GM04504 (cell line): ENCODE data around the gene ZW10.
"Not testable (repeated sequence)": the region's sequence is repeated elsewhere in the genome, so short reads cannot be mapped to it uniquely, and the experiment has no call there.

Experiments
- DNase-seq: peaks from one replicate; pipeline ENCODE4 v3.0.0-alpha.2; 2012; ENCODE audit warnings: low read depth

ZW10 gene

GRCh38 chr11:113760241-113760640, 13.3 kb downstream of the ZW10 start:
- DNase-seq: no peak

- DNase-seq: no peak
Measured at GRCh38 chr11:113752932-113753331, 20.6 kb downstream of the ZW10 start.

DNA sequence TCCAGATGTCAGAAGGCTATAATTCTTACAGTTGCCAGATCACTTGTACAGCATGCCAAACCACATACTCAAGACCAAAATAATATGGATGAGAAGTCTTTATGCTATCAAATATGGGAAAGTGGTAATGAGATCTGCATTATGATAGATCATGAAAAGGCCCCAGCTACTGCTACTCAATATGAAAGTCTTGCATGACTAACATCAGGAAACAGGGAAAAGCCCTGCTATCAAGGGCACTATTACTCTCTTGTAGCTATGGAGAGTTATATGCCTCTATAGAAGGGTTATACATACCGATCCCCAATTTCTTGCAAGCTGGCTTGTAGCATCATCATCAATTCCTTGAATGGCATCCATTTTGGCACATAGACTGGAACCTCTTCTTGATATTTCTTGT, 37.2 kb downstream of the ZW10 start:
- DNase-seq: no peak

DNA sequence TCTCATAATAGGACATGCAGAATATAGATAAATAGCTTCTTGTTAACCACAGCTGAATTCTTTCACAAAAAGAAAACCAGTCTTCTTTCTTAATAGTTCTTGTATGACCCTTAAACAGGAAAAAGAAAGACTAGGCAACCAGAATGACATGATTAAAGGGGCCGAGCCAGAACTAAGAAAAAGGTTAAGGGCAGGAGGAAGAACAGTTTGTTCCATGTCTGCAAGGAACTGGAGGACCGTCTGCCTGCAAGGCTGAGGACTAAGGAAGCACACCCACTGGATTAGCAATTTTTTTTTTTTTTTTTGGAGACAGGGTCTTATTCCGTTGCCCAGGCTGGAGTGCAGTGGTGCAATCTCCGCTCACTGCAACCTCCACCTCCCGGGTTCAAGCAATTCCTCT, 41.4 kb downstream of the ZW10 start:
- DNase-seq: no peak

DNA sequence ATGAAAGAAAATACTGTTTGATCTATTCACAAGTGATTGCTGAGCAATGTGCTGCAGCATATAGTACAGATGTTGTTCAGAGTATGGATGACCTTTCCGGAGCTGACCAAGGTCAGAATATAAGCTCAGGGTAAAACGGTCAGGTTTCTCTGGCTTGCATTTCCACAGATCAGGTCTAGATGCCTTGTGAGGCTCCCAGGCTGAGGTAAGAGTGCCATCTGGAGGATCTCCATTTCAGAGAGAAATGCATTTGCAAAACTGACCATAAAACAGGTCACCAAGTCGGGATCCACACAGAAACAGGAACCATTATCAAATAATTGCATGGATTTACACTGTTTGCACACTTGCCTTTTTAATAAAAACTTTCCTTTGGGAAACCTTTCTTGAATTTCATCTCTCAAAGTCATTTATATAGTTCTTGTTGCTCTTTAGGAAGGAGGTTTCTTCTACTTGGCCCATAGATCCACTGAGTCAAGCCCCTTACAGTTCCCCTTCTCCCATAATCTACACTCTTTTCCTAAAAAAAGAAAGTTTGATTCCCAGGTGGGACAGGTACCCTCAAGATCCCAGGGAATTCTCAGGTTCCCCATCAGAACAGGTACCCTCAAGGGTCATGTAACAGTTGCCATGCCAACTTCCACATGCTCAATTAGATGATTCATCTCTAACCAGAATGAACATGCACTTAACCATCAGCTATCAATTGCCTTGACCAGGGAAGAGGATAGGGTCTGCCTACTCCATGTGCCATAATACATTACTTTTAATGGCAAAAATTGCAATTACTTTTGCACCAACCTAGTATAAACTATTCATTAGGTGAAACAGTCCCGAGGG, 42.4 kb downstream of the ZW10 start:
- peak; percentile 29 for DNase-seq

GRCh38 chr11:113729456-113729855, 44.0 kb downstream of the ZW10 start:
- no peak for DNase-seq

GRCh38 chr11:113728814-113729213, 44.7 kb downstream of the ZW10 start:
- DNase-seq: no peak

- DNase-seq: no peak
Measured at GRCh38 chr11:113725913-113726312, 47.6 kb downstream of the ZW10 start.

DNA sequence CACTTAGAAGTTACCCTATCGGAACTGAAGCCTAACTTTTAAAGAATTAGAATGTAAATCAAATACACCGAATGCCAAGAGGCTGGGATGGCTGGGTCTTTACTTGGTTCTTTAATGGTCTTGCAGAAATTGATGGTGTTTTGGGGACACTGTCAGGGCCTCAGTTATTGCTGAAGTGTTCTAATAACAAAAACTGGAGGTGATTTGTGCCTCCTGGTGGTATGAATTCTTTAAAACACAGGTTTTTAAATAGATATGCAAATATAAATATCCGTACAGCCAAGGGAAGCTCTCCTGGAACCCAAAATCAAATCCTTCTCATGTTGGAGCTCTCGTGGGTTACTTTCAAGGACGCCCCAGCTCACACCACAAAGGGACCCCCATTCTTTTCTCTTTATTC, 48.1 kb downstream of the ZW10 start:
- no peak for DNase-seq

GRCh38 chr11:113724778-113725177, 48.7 kb downstream of the ZW10 start:
- DNase-seq: no peak

DNA sequence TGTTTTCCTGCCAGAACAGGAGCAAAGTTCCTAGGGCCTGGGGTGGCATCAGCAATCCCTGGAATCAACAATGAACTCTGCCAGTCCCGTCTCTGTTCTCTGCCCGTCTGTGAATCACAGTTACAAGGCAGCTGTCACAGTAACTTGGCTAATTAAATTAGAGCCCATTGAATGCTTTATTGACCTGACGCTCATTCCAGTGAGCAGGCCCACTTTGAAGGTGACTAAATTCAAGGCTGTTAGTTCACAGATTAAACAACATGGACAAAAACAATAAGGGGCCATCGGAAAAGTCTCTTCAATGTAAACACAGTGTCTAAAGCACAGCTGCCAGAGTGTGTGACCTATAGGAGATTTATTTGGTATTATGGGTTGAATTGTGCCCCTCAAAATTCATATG, 49.7 kb downstream of the ZW10 start:
- no peak for DNase-seq

DNA sequence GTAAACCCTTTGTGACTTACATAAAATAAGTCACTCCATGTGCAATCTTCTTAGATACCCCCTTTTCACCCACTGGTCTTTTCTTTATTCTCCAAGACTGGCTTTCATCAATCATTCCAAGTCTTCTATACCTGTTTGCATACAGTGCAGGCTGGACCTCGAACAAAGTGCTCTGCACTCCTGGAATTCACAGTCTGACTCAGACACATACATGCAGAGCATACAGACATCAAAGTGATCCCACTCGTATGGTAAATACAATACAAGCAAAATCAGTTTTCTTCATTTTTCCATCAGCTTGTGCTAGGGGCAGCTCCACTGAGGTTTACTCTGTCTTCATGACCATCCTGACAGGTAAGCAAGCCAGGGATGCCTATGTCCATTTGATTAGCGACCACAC, 50.6 kb downstream of the ZW10 start:
- no peak for DNase-seq

DNA sequence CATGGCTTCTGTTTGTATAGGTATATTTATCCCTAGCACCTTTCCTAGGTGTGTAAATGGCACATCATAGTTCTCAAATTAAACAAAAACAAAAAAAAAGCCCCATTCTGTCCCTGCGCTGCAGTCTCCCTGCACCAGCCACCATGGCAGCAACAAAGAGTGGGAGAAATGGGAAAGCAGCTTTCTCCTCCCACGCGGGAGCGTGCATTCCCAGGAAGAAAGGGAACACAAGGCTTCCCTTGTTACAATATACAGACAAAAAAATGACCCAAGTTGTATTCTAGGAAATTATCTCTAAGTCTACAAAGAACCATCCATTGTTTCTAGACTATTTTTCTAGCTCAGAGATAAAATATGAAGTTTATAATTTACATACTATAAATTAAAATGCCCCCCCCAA, 51.3 kb downstream of the ZW10 start:
- no peak for DNase-seq

- no peak for DNase-seq
Measured at GRCh38 chr11:113721462-113722066, 51.9 kb downstream of the ZW10 start.

GRCh38 chr11:113720478-113720877, 53.0 kb downstream of the ZW10 start:
- not testable (repeated sequence) for DNase-seq

GRCh38 chr11:113715882-113716625, 57.4 kb downstream of the ZW10 start:
- no peak for DNase-seq

DNA sequence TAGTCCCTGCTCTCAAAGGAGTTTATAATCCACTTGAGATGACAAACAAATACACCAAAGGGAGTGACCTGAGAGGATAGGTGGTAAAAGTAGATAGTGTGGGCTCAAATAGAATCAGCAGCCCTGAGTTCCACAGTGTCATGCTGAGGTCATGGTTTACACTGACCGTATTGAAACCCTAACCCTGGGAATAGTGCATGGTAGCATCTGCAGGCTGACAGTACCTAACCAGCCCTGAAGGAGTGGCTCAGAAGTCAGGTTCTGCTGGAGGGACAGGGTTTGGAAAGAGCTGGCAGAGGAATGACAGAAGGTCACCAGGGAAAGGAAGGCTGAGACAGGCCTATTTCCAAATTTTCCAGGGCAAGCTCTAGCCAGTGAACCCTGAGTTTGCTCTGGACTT, 58.2 kb downstream of the ZW10 start:
- DNase-seq: no peak

DNA sequence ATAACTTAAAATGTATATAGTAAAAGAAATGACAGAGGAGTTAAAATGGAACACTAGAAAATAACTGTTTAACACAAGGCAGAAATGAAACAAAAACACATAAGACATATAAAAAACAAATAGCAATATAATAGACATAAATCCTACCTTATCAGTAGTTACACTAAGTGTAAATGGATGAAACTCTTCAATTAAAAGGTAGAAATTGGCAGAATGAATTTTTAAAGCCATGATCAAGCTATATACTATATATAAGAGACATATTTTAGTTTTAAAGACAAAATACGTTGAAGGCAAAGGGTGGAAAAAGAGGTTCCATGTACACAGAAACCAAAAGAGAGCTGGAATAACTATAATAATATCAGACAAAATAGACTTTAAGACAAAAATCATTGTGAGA, 62.5 kb downstream of the ZW10 start:
- no peak for DNase-seq

- DNase-seq: no peak
Measured at GRCh38 chr11:113705871-113706655, 67.4 kb downstream of the ZW10 start, which contains the start of gene TMPRSS5. Gene TMPRSS5, minus strand, starts transcription at chr11:113706308. Its CDS starts 84 bp downstream, at chr11:113706224.

DNA sequence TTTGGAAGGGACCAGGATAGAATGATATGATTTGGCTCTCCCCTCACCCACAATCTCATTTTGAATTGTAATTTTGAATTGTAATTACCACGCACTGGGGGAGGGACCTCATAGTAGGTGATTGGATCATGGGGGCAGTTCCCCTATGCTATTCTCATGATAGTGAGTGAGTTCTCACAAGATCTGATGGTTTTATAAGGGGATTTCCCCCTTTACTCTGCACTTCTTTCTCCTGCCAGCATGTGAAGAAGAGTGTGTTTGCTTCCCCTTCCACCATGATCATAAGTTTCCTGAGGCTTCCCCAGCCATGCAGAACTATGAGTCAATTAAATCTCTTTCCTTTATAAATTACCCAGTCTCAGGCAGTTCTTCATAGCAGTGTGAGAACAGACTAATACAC, 69.9 kb downstream of the ZW10 start:
- not testable (repeated sequence) for DNase-seq

DNA sequence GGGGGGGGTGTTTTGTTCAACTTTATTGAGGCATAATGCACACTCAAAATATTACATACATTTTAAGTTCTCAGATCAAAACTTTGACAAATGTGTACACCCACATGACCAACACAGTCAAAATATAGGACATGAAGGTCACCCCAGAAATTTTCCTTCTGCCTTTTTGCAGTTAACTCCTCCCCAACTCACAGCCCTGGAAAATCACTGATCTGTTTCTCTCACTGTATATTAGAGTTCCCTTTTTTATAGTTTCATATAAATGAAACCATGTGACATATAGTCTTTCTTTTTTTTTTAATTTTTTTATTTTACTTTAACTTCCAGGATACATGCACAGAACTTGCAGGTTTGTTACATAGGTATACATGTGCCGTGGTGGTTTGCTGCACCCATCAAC, 72.0 kb downstream of the ZW10 start:
- no peak for DNase-seq

DNA sequence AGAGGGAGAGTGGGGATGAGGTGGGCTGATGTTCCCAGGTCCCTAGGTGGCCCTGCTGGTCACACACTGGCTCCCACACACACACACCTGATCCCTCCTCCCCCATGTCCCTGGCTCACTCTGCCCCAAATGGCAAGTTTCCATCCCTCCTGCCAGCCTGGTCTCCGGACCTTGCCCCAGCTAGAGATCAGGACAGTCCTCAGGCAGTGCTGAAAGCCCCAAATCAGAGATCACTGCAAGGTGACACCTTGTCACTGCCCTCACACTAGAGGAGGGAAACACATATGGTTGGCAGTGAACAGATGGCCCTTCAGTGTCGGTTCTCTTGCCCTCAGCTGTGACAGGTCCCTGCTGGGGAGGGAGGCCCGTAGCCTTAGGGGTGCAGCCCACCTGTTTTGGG, 75.0 kb downstream of the ZW10 start:
- no peak for DNase-seq
